ENCODE results near the gene COX8A. TPM values are rescaled to one million over a fixed set of nuclear protein-coding genes. Genes with fewer than 3 reads are reported as not detected.

The COX8A gene, protein sequence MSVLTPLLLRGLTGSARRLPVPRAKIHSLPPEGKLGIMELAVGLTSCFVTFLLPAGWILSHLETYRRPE
- total RNA-seq (100 to 1,000 TPM; 547 to 830 (median 614) TPM), polyA plus RNA-seq (1,000 to 10,000 TPM; 1,239 to 1,847 (median 1,663) TPM)
- long read RNA-seq, donor 1, transcript COX8A-201 (2 exons, 507 nt) = major isoform, 154 of 163 reads
- long read RNA-seq, donor 1, partial matches to known transcripts = 9 of 163 reads
- long read RNA-seq, donor 1, other reads (novel, unspliced or antisense) = 0 of 163 reads
- long read RNA-seq, donor 2, transcript COX8A-201 (2 exons, 507 nt) = major isoform, 237 of 237 reads
- long read RNA-seq, donor 2, partial matches to known transcripts = 0 of 237 reads
- long read RNA-seq, donor 2, other reads (novel, unspliced or antisense) = 0 of 237 reads

DNA sequence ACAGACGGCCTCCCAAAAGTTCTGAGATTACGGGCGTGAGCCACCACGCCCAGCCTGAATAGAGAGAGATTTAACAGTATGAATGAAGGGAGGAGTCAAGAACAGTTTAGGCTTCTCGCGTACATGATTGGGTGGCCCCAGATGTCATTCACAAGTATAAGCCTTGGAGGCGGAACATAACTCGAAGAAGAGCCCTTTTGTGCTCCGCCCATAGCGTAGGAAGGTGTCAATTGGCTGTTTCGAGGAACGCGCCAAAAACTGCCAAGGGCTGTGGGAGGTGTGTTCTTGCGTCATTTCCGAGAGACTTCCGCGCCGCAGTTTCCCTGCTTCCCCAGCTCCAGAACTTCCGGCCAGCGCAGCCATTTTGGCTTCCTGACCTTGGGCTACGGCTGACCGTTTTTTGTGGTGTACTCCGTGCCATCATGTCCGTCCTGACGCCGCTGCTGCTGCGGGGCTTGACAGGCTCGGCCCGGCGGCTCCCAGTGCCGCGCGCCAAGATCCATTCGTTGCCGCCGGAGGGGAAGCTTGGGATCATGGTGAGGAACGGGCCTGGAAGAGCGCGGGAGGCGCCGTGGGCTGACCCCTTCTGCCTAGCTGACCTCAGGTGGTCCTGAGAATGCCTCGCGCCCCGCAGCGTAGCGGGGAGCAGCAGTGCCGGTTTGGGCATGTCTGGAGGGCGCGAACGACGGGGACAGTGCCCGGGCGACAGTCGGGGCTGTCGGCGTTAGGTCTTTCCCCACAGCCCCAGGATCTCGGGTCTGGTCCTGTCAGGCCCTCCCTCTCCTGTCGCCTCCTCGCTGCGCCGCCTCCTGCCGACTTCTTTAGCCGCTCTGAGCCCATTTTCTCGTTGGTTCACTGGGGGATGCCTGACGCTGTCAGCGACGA is at the start of gene COX8A:
Gene COX8A, plus strand, starts transcription at position 362 of the 885 bp plus-strand sequence. Its CDS starts 61 bp downstream, at position 423.
- intact Hi-C loops (cut with DNase I) = no loop called here
- Histone ChIP-seq H3K27me3 (ENCODE audit: insufficient read depth in 3 of 3, low read length in 2 of 3) (peaks cover 0 to 1% (median 0%) of the 10 kb centered on the region in 3 donors), H3K27ac (peak within 1 kb of the TSS; percentile 100), H3K4me3 (peak within 1 kb of the TSS; percentile 100), H3K4me1 (peaks cover 18% of the 10 kb centered on the region), H3K9me3 (no peaks in the 10 kb centered on the region), H3K36me3 (ENCODE audit: insufficient read depth in 1 of 2, low read depth in 1 of 2) (peaks cover 0 to 19% of the 10 kb centered on the region in 2 donors)
- TF ChIP-seq, protein P1, sequence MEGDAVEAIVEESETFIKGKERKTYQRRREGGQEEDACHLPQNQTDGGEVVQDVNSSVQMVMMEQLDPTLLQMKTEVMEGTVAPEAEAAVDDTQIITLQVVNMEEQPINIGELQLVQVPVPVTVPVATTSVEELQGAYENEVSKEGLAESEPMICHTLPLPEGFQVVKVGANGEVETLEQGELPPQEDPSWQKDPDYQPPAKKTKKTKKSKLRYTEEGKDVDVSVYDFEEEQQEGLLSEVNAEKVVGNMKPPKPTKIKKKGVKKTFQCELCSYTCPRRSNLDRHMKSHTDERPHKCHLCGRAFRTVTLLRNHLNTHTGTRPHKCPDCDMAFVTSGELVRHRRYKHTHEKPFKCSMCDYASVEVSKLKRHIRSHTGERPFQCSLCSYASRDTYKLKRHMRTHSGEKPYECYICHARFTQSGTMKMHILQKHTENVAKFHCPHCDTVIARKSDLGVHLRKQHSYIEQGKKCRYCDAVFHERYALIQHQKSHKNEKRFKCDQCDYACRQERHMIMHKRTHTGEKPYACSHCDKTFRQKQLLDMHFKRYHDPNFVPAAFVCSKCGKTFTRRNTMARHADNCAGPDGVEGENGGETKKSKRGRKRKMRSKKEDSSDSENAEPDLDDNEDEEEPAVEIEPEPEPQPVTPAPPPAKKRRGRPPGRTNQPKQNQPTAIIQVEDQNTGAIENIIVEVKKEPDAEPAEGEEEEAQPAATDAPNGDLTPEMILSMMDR (IDR thresholded peaks at IDR 0.05) = no peak
- peak; percentile 93 to 96 (median 95) for ATAC-seq
- peak; percentile 96 to 98 for DNase-seq
- whole genome bisulfite sequencing, 3 donors = 0 to 1% (median 0%) methylated on average over 63 to 67 of the region's 67 CpGs

DNA sequence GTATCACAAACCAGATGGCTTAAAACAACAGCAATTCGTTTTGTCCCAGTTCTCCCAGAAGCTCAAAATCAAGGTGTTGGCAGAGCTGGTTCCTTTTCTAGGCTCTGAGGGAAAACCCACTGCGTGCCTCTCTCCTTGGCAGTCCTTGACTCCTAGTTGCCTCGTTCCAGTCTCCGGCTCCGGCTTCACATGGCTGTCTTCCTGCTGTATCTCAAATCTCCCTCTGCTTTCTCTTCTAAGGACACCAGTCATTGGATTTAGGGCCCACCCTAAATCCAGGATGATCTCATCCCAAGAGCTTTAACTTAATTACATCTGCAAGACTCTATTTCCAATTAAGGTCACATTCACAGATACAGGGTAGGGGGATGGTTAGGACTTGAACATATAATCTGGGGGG is 44.8 kb upstream of the COX8A start:
- WGBS, 3 donors = 83 to 90% (median 85%) methylated on average over 5 of the region's 5 CpGs
- Histone ChIP-seq H3K36me3 (ENCODE audit: insufficient read depth in 1 of 2, low read depth in 1 of 2) (no peaks in the 10 kb centered on the region), H3K9me3 (no peaks in the 10 kb centered on the region), H3K4me3 (no peak overlapping the region), H3K27me3 (ENCODE audit: insufficient read depth in 3 of 3, low read length in 2 of 3) (no peaks in the 10 kb centered on the region), H3K27ac (no peak overlapping the region), H3K4me1 (no peaks in the 10 kb centered on the region)
- ATAC-seq (no peak), DNase-seq (no peak)
- TF ChIP-seq, protein P1 (IDR thresholded peaks at IDR 0.05) = no peak
- intact Hi-C loops (cut with DNase I) = no loop called here

DNA sequence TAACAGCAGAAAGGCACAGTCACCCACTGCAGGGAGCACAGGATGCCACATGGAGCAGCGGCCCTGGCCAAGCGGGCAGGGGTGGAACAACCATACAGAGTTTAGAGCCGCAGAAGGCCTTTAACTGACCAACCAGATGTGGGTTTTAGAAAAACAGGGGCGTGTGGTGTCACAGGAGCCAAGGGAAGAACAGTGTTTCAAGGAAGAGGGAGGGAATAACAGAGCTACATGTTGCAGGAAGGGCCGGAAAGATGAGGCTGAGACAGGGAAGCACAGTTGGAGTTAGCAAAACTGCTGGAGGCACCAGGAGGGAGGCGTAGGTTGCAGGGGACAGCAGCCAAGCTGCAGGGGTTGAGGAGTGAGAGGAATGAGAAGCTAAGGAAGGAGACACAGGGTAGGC is 43.4 kb upstream of the COX8A start:
- DNase-seq (no peak), ATAC-seq (no peak)
- TF ChIP-seq, protein P1 (IDR thresholded peaks at IDR 0.05) = no peak
- Histone ChIP-seq H3K27ac (no peak overlapping the region), H3K4me3 (no peak overlapping the region), H3K9me3 (no peaks in the 10 kb centered on the region), H3K36me3 (ENCODE audit: insufficient read depth in 1 of 2, low read depth in 1 of 2) (no peaks in the 10 kb centered on the region), H3K4me1 (no peaks in the 10 kb centered on the region), H3K27me3 (ENCODE audit: insufficient read depth in 3 of 3, low read length in 2 of 3) (no peaks in the 10 kb centered on the region)
- intact Hi-C loops (cut with DNase I) = no loop called here
- 63 to 75% (median 75%) methylated on average over 6 of the region's 6 CpGs for WGBS, 3 donors

DNA sequence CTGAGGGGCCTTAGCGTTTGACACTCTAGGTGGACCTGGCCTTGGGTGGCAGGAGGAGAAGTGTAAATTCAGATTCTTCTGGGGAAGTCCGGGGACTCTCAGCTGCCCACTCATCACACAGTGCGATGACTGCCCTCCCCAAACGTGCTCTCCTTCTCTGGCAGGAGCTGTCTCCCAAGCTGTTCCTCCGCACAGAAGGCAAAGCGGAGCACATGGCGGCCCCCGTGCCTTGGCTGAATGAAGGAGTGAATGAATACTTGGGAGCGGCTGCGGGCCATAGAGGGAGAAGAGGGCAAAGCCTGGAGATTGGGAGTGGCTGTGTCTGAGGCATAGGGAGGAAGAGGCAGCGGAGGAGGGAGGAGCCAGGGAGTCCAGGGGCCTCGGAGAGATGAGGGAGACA is 42.5 kb upstream of the COX8A start:
- H3K27ac ChIP-seq = no peak overlapping the region
- DNase-seq (no peak), ATAC-seq (no peak)
- TF ChIP-seq, protein P1 (IDR thresholded peaks at IDR 0.05) = no peak
- no peaks in the 10 kb centered on the region for H3K36me3 ChIP-seq (ENCODE audit: insufficient read depth in 1 of 2, low read depth in 1 of 2)
- no peaks in the 10 kb centered on the region for H3K4me1 ChIP-seq
- H3K27me3 ChIP-seq (ENCODE audit: insufficient read depth in 3 of 3, low read length in 2 of 3) = no peaks in the 10 kb centered on the region
- 83 to 89% (median 85%) methylated on average over 12 of the region's 12 CpGs for WGBS, 3 donors
- no peaks in the 10 kb centered on the region for H3K9me3 ChIP-seq
- intact Hi-C loops (cut with DNase I) = no loop called here
- H3K4me3 ChIP-seq = no peak overlapping the region
